Panc1 (cell line): ENCODE results near the gene IDH2. TPM values are rescaled to one million over a fixed set of nuclear protein-coding genes. Genes with fewer than 3 reads are reported as not detected.

Experiments
- ATAC-seq: fragments of 200-7000 bp; cut with Tn5 transposase; 2 replicates; pipeline ENCODE4 v1.9.1; 2020; ENCODE audit warnings: mild to moderate bottlenecking, moderate library complexity
- BruUV-seq: library from RNA; stranded (reverse); fragments of 400-500 nt; replicated peaks from 2 replicates; lab custom pipeline; 2021; lab: Mats Ljungman, UMichigan
- CTCF ChIA-PET: fragments of 300-600 bp; sonication (Branson Sonifier 250); formaldehyde crosslinking; loops from one replicate; lab custom pipeline; 2022; ENCODE audit warnings: antibody characterized with exemption; lab: Charles Lee
- POLR2A ChIA-PET: fragments of 300-600 bp; sonication (Branson Sonifier 250); formaldehyde crosslinking; loops from one replicate; lab custom pipeline; 2022; ENCODE audit warnings: antibody characterized with exemption; lab: Charles Lee
- DNase-seq: peaks from one replicate; pipeline ENCODE4 v3.0.0-alpha.2; 2010; ENCODE audit warnings: low read depth, low spot score
- H3K27ac ChIP-seq: 2 replicates; pipeline ENCODE4 v1.5.1; 2011; ENCODE audit warnings: mild to moderate bottlenecking, low read length, inconsistent platforms
- H3K27me3 ChIP-seq: fragments of 200-500 bp; sonication (Bioruptor generic); 2 replicates; pipeline ENCODE4 v1.6.0; 2014; ENCODE audit warnings: low read length, inconsistent platforms; ENCODE audit not compliant: control insufficient read depth, insufficient read depth
- H3K36me3 ChIP-seq: fragments of 200-500 bp; sonication (Bioruptor generic); 2 replicates; pipeline ENCODE4 v1.5.1; 2014; ENCODE audit warnings: inconsistent platforms, mild to moderate bottlenecking, low read length, moderate library complexity; ENCODE audit not compliant: control insufficient read depth, insufficient read depth
- H3K4me1 ChIP-seq: 2 replicates; pipeline ENCODE4 v1.5.1; 2011; ENCODE audit warnings: inconsistent platforms, mild to moderate bottlenecking, low read length, moderate library complexity; ENCODE audit not compliant: control insufficient read depth, insufficient read depth
- H3K4me3 ChIP-seq, 2 experiments: 2 replicates each; pipeline ENCODE4 v1.5.1; 2011 to 2012; ENCODE audit warnings: low read depth in 2 of 2, low read length in 2 of 2, mild to moderate bottlenecking in 2 of 2, inconsistent platforms in 1 of 2, moderate library complexity in 1 of 2
- H3K9me3 ChIP-seq: fragments of 200-500 bp; sonication (Bioruptor generic); 2 replicates; pipeline ENCODE4 v1.5.1; 2014; ENCODE audit warnings: low read depth, mild to moderate bottlenecking, inconsistent platforms, low read length, moderate library complexity; ENCODE audit not compliant: control insufficient read depth, insufficient read depth
- POLR2AphosphoS5 ChIP-seq: IDR thresholded peaks from 2 replicates; pipeline ENCODE4 v1.6.1; 2012; ENCODE audit warnings: mild to moderate bottlenecking, low read depth, low read length, moderate library complexity
- SIN3A ChIP-seq: IDR thresholded peaks from 2 replicates; pipeline ENCODE4 v1.6.1; 2012; ENCODE audit warnings: low read depth, mild to moderate bottlenecking, low read length, moderate library complexity, borderline replicate concordance; ENCODE audit not compliant: insufficient read depth
- TCF7L2 ChIP-seq: IDR thresholded peaks from 2 replicates; pipeline ENCODE4 v1.6.1; 2011; ENCODE audit warnings: mild to moderate bottlenecking, low read depth, low read length, inconsistent platforms
- in situ Hi-C: cut with HindIII; loops from 2 replicates; pipeline ENCODE4 v1.10.0; 2016; ENCODE audit warnings: low sequenced_read_pairs, low pct_unique_long_range_greater_than_20kb
- intact Hi-C: fragments of 100-400 bp; cut with micrococcal nuclease; formaldehyde crosslinking; loops from one replicate; pipeline ENCODE4 v1.10.0; 2022; ENCODE audit not compliant: unreplicated experiment
- total RNA-seq: library from RNA; stranded (reverse); gene quantifications from one replicate; pipeline ENCODE4 v1.2.1, GENCODE V29; 2021; ENCODE audit not compliant: unreplicated experiment
- TF ChIP-seq, protein P1 (sequence below): fragments of 450-650 bp; IDR thresholded peaks from 2 replicates; pipeline ENCODE4 v1.5.1; 2017; ENCODE audit warnings: mild to moderate bottlenecking
- TF ChIP-seq, protein P2 (sequence below), 2 experiments: IDR thresholded peaks; 2 replicates each; pipeline ENCODE4 v1.6.1; 2011 to 2012; ENCODE audit warnings: low read depth in 2 of 2, control low read depth in 1 of 2, low read length in 1 of 2, mild to moderate bottlenecking in 1 of 2, moderate library complexity in 1 of 2; ENCODE audit not compliant: insufficient read depth in 1 of 2

The IDH2 gene
- total RNA-seq, 1 experiment from 2014 or later, result 197 TPM

DNA sequence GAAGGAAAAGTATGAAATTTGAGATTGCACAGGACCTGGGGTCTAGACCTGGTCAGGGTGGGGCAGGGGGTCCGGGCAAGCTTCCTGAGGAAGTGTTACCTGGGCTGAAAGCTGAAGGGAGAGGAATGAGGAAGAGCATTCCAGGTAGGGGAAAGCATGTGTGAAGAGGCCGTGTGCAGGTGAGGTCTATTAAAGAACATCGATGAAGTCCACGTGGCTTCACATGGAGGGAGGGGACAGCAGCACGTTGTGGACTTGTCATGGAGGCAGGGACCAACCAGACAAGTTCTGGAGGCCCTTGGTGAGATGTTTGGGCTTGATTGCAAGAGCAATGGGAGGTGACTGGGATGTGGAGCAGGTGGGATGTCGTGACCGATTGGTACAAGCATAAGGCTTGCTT lies 47.1 kb downstream of the IDH2 start:
- no TSS peak for BruUV-seq
- intact Hi-C loops (no loop called here), in situ Hi-C loops (no loop called here)
- DNase-seq, result no peak
- ChIA-PET CTCF (no interaction called here), POLR2A (interaction anchor here (0.7 kb wide), 1 partner anchor 69 kb away, joined by 3 read pairs; no protein-coding TSS in a partner anchor)
- H3K9me3 ChIP-seq, result no peaks in the 10 kb centered on the region
- no peaks in the 10 kb centered on the region for H3K36me3 ChIP-seq
- no peak overlapping the region for H3K4me3 ChIP-seq
- ATAC-seq, result no peak
- H3K27ac ChIP-seq, result no peak overlapping the region
- TF ChIP-seq, protein P1, sequence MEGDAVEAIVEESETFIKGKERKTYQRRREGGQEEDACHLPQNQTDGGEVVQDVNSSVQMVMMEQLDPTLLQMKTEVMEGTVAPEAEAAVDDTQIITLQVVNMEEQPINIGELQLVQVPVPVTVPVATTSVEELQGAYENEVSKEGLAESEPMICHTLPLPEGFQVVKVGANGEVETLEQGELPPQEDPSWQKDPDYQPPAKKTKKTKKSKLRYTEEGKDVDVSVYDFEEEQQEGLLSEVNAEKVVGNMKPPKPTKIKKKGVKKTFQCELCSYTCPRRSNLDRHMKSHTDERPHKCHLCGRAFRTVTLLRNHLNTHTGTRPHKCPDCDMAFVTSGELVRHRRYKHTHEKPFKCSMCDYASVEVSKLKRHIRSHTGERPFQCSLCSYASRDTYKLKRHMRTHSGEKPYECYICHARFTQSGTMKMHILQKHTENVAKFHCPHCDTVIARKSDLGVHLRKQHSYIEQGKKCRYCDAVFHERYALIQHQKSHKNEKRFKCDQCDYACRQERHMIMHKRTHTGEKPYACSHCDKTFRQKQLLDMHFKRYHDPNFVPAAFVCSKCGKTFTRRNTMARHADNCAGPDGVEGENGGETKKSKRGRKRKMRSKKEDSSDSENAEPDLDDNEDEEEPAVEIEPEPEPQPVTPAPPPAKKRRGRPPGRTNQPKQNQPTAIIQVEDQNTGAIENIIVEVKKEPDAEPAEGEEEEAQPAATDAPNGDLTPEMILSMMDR, result no peak
- TF ChIP-seq, protein P2, sequence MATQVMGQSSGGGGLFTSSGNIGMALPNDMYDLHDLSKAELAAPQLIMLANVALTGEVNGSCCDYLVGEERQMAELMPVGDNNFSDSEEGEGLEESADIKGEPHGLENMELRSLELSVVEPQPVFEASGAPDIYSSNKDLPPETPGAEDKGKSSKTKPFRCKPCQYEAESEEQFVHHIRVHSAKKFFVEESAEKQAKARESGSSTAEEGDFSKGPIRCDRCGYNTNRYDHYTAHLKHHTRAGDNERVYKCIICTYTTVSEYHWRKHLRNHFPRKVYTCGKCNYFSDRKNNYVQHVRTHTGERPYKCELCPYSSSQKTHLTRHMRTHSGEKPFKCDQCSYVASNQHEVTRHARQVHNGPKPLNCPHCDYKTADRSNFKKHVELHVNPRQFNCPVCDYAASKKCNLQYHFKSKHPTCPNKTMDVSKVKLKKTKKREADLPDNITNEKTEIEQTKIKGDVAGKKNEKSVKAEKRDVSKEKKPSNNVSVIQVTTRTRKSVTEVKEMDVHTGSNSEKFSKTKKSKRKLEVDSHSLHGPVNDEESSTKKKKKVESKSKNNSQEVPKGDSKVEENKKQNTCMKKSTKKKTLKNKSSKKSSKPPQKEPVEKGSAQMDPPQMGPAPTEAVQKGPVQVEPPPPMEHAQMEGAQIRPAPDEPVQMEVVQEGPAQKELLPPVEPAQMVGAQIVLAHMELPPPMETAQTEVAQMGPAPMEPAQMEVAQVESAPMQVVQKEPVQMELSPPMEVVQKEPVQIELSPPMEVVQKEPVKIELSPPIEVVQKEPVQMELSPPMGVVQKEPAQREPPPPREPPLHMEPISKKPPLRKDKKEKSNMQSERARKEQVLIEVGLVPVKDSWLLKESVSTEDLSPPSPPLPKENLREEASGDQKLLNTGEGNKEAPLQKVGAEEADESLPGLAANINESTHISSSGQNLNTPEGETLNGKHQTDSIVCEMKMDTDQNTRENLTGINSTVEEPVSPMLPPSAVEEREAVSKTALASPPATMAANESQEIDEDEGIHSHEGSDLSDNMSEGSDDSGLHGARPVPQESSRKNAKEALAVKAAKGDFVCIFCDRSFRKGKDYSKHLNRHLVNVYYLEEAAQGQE (IDR thresholded peaks at IDR 0.05; ENCODE audit: insufficient read depth in 1 of 2, low read depth in 2 of 2, low read length in 1 of 2), result no peak
- TF ChIP-seq POLR2AphosphoS5 (no peak), TCF7L2 (no peak), SIN3A (no peak)
- peaks cover 9% of the 10 kb centered on the region for H3K4me1 ChIP-seq
- H3K27me3 ChIP-seq, result no peaks in the 10 kb centered on the region

GRCh38 chr15:90054618-90055097 lies 47.6 kb downstream of the IDH2 start:
- TF ChIP-seq, protein P1, result no peak
- TF ChIP-seq POLR2AphosphoS5, result no peak
- no peak for TF ChIP-seq TCF7L2
- TF ChIP-seq SIN3A, result no peak
- TF ChIP-seq, protein P2 (IDR thresholded peaks at IDR 0.05; ENCODE audit: insufficient read depth in 1 of 2, low read depth in 2 of 2, low read length in 1 of 2), result no peak
- ATAC-seq, result no peak
- no peaks in the 10 kb centered on the region for H3K36me3 ChIP-seq
- intact Hi-C loops (no loop called here), in situ Hi-C loops (no loop called here)
- H3K9me3 ChIP-seq, result no peaks in the 10 kb centered on the region
- ChIA-PET POLR2A (interaction anchor here (0.7 kb wide), 1 partner anchor 68 kb away, joined by 3 read pairs; no protein-coding TSS in a partner anchor), CTCF (no interaction called here)
- no peak overlapping the region for H3K27ac ChIP-seq
- H3K4me1 ChIP-seq, result peaks cover 8% of the 10 kb centered on the region
- BruUV-seq, result no TSS peak
- no peak for DNase-seq
- no peaks in the 10 kb centered on the region for H3K27me3 ChIP-seq
- no peak overlapping the region for H3K4me3 ChIP-seq
